ENCODE results near the gene IL15RA.
"Not testable (repeated sequence)": the region's sequence is repeated elsewhere in the genome, so short reads cannot be mapped to it uniquely, and the experiment has no call there.

The IL15RA gene

DNA sequence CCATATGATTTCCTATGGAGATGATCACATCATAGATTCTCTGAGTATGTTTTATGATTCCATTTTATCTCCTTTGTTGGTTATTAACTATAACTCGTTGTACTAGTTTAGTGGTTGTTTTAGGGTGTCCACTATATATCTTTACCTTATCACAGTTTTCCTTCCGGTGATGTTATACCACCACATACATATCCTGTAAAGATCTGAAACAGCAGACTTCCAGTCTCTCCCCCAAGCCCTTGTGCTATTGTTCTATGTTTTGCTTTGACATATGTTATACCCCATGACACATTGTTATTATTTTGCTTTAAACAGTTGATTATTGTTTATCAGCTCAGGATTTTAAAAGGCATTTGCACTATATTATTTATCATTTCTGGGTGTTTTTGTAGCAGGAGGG lies 7.3 kb downstream of the IL15RA start:
- DNase-seq (ENCODE audit: low read depth): no peak

DNA sequence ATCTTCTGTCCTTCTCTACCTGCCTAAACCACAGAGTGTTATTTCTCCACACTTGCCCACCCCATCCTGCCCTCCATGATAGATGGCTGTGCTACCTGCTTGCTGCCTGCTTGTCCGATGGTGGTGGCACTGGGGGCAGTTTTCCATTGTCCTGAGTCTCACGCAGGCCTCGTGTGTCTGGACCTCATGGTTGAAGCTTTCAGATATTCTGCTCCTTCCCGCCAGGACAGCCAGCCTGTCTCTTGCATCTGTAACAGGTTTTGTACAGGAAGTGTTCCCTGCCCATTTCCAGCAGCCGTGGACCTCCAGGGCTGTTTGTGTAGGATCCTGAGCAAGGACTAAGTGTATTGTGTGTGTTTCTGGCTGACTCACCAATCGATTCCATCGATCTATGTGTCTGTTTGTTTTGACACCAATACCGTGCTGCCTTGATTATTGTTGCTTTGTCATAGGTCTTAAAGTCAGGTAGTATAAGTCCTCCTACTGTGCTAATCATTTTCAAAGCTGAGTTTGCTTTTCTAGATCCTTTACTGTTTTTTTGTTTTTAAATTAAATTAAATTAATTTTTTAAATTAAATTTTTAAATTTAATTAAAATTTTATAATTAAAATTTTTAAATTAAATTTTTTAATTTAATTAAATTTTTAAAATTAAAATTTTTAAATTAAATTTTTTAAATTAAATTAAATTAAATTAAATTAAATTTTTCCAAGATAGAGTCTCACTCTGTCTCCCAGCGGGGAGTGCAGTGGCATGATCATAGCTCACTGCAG lies 8.5 kb downstream of the IL15RA start:
- DNase-seq (ENCODE audit: low read depth): no peak

DNA sequence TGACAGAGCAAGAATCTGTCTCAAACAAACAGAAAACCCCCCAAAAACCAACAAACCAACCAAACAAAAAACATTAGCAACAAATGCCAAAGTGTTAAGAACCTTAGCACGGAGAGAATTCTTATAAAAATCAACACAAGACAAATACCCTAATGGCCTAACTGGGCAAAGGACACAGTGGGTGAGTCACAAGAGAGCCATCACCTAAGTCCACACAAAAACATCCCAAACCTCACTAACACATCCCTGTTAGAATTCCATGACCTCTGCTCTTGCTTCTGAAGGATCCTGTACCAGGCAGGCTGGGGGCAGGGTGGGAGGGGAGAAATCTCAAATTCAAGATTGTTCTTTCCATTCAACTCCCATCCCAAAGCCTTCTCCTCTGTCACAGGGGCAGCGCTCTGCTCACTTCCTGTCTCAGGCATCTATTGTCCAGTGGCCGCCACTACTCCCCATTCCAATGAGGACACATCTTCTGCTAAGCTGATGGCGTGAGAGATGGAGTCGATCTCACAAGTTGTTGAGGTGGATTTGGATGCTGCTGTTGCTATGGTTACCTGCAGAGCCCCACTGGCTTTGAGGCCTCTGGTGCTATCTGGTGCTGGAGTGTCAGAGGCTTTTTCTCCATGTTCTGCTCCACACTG lies 9.2 kb downstream of the IL15RA start:
- DNase-seq (ENCODE audit: low read depth): no peak

DNA sequence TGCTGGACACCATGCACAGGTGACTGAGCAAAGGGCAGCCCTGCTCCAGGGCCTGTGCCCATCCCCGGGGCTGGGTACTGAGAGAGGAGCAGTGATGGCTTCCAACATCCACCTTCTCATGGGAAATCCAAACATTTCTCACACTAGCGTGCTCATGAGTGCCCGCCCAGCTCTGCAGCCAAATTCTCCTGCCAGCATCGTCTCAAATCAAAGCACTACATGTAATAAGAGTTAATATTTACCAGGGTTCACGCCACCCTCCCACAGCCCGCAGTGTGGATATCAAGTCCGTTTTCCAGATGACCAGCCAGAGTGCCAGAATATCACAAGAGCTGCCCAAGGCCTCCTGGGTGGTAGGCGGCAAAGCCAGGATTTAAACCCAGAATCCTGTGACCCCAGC lies 12.1 kb downstream of the IL15RA start:
- no peak for DNase-seq (ENCODE audit: low read depth)

DNA sequence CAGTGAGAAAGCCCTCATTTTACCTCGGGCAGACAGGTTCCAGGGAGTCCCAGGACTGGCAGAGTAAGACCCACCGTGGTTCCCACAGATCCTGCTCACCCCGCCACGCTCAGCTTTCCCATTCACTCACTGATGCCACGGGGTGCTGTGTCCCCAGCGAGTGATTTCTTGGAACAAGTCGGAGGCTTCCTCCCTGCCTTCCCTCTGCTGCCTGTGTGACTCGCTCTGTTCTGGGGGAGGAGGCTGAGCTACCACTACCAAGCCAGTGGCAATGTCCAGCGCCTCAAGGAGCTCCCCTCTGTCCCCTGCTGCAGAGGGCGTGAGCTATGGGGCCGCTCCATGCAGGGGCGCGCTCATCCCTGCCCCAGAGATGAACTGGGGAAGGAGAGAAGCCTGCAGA lies 12.6 kb downstream of the IL15RA start:
- no peak for DNase-seq (ENCODE audit: low read depth)

DNA sequence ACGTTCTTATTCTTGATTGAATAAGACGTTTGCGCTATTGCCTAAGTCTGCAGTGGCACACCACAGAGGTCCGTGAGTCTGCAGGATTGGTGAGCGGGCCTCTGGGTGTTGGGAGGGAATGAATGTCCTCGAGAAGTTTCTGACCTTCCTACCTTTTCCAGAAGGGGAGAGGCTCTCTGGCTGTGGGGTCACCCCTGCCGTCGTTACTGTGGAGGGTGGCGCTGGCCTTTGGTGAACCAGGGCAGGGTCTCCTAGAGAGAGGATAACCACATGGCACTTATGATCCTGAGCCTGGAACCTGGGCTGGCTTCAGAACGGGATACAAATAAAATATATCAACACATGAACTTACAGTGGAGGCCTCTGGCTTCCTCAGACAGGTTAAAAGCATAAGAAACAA lies 13.8 kb downstream of the IL15RA start:
- no peak for DNase-seq (ENCODE audit: low read depth)

DNA sequence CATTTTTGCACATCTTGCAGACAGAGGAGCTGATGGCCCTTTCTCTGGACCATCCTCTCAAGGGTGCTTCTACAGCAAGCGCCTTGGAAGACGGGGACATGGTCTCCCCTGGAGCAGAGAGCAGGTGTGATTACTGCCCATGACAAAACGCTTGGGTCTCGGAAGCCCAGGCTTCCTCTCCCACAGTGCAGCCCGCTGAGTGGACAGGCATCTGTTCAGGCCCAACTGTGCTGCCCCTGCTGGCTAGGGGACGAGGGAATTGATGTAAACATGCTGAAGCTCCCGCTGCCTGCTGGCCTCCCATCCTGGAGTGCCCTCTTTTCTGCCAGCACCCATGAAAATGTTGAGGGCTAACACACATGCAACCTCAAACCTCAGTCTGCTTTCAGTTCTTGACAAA lies 14.3 kb downstream of the IL15RA start:
- no peak for DNase-seq (ENCODE audit: low read depth)

DNA sequence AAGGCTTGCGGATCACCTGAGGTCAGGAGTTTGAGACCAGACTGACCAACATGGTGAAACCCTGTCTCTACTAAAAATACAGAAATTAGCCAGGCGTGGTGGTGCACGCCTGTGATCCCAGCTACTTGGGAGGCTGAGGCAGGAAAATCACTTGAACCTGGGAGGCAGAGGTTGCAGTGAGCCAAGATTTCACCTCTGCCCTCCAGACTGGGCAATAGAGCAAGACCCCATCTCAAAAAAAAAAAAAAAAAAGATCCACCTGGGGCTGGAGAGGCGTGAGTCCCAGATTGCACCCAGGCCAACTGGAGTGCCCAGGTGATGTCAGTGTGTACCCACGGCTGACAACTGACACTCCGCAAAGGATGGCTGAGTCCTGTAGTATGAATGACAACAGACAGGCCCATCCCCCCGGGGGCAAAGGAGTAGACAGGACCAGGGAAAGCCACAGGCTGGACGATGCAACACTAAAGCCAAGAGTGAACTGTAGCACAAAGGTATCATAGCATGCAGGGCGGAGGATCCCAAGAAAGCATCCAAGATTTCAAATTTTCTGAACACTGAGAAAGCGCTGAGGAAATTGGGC lies 14.9 kb downstream of the IL15RA start:
- not testable (repeated sequence) for DNase-seq (ENCODE audit: low read depth)

DNA sequence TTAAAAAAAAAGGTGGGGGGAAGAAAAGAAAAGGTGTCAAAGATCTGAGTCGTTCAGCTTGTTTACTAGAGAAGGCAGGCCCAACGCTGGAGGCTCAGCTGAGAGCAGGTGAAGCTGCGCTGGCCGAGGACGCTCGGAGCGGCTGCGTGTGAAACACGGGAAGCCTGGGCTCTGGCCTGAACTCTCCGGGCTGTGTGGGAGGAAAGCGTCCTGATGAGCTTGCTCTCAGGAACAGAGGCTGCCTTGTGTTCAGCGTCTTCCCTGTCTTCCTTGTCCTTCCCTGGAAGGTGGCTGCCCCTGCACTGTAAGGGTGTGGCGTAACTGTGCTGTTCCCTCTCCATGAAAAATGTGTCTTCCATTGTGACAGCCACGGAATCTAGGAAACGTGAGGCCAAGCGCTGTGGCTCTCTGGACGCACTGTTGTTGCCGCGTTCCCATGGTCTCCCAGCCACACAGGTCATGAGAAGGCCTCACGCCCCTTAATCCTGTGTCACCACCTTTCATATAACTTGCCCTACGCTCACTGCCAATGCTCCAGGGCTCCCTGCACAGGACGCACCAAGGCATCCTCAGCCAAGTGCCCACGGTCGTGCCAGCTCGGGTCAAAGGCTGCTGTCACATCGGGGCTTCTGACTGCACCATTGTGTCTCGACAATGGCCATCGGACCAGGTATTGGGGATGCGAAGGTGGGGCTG lies 15.8 kb downstream of the IL15RA start:
- DNase-seq (ENCODE audit: low read depth): no peak

DNA sequence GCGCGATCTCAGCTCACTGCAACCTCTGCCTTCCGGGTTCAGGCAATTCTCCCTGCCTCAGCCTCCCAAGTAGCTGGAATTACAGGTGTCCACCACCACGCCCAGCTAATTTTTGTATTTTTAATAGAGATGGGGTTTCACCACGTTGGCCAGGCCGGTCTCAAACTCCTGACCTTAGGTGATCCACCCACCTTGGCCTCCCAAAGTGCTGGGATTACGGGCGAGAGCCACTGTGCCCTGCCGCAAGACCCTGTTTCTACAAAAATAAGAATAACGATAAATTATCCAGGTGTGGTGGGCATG lies 16.4 kb downstream of the IL15RA start:
- DNase-seq (ENCODE audit: low read depth): not testable (repeated sequence)

DNA sequence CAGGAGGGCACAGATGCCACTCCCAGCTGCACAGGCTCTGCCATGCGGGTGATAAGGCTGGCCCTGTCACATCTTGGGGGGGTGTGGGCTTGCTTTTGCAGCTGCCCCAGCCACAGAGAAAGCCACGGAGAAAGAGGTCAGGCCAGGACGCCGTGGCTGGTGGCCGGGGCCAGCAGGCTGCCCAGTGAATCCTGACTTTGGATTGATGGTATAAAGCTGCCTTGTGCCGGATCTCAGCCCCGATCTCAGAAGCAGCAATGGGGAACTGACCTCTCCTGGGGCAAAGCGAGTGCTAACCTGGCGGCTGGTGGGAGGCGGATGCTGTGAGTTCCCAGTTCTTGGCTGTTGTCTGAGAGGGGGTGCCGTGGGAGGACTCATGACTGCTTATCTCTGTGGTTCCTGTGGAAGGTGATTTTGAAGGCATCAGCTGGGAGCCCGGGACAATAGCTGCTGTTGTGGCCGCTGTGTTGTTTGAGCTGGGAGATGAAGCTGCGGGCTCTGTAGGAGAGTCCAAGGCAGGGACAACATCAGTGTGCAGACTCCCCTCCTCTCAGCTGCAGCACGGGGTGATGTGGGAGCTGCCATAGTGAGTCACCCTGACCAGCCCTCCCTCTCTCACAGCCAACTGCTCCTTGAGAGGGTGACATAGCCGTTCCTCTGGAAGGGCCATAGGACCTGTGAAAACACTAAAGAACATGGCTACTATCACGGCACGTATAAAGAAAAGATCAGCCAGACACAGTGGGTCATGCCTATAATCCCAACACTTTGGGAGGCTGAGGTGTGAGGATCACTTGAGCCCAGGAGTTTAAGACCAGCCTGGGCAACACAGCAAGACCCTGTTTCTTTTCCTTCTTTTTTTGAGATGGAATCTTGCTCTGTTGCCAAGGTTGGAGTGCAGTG lies 17.0 kb downstream of the IL15RA start:
- DNase-seq (ENCODE audit: low read depth): no peak

DNA sequence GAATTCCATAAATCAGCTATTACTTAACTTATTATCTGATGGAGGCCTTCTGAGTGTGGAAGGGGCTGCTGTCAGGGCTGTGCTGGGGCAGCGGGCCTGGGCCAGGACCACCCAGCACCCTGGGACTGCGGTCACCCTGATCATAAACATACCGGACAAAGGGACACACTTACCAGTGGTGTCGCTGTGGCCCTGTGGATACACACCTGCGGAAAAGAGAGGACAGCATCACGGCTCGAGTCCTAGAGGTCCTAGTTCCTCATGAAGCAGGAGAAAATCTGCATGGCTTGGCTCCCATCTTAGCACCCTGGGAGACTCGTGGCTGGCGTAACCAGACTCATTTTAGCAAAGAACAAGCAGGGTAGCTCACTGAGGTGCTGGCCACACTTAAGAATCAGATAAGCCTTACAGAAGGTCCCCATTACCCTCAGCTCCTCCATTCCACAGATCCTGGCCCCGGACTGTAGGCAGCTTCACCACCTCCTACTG lies 17.7 kb downstream of the IL15RA start:
- DNase-seq (ENCODE audit: low read depth): no peak

DNA sequence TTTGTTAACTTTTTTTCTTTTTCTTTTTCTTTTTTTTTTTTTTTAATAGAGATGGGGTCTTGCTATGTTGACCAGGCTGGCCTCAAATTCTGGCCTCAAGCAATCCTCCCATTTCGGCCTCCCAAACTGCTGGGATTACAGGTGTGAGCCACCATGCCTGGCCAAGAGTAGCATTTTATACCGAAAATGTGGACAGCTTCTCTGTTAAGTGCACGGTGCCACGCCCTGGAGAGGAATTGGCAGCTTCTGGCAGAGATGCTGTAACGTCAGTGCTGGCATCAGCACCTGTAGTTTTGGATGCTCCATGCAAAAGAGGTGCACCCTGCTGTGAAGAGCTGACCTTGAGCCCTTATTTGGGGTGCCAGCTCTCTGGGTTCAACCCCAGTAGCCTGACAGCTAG lies 18.2 kb downstream of the IL15RA start:
- DNase-seq (ENCODE audit: low read depth): no peak

DNA sequence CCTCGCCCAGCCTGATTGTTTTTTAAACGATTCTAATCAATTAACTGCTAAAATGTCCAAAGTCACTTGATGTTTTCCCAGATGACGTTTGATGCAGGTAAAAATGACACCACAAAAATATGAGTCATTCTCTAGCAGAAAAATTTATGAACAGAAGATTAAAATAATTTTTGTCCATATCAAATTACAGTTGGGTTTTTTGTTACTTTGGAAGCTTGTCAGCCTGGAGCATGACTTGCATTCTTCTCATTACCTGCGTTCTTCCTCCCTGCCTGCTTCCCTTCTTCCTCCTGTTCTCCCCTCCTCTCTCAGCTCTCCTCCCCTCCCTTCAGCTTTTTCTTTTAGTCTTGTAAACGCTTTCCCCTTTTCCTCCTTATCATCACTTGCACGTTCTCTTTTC lies 18.7 kb downstream of the IL15RA start:
- no peak for DNase-seq (ENCODE audit: low read depth)

DNA sequence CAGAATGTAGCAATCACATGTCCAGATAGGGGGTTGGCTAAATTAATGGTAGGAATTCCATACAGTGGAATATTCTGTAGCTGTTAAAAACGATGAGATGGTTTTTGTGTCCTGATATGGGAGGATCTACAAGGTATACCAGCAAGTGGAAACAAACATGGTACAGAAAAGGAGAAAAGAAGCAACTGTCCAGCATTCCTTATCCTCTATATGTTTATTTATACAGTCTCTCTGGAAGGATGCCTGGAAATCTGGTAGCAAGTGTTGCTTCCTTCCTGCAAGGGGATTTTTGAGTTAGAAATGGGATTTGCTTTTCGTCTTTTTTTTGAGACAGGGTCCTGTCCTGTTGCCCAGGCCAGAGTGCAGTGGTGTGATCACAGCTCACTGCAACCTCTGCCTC lies 19.3 kb downstream of the IL15RA start:
- DNase-seq (ENCODE audit: low read depth): no peak

DNA sequence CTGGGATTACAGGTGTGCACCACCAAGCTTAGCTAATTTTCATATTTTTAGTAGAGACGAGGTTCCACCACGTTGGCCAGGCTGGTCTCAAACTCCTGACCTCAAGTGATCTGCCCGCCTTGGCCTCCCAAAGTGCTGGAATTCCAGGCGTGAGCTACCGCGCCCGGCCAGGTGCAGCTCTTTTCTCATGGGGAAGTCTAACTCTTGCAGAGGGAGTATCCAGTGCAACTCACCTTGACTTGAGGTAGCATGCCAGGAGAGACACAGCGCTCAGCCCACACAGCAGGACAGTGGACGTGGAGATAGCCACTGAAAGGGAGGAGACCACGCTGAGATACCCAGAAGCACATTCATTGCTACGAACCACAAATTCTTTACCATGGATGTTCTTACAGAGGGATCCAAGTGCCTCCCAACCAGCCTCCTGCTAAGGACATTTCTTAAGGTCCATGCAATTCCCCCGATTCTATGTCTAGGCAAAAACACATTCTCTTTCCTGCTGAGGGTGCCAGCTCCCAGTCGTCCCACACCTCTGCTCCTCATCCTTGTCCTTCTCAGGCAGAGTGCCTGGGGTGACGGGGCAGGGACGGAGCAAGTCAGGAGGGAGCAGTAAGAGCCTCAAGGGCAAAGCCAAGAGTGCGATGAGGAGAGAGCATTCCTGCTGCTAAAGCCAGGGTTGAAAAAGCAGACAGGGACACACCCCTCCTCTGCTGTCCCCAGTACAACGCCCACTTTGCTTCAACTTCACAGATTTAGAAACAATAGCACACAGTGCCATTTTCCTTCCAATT lies 21.0 kb downstream of the IL15RA start:
- no peak for DNase-seq (ENCODE audit: low read depth)

DNA sequence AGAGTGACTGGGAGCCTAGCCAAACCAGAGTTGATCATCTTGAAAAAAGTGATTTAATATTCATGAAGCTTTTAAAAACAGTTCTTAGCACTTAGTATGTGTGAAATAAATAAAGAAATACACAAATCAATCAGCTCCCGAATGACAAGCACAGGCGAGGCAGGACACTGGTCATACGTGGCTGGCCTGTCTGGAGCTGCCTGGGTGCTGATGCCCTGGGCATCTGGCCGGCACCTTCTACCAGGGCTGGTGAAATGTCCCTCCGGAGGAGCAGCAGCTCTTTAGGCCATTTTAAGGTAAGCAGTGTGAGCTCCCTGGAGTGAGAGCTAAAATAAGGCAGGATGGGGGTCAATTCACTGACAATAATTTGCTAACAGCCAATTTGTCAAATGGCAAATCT lies 23.7 kb downstream of the IL15RA start:
- no peak for DNase-seq (ENCODE audit: low read depth)

DNA sequence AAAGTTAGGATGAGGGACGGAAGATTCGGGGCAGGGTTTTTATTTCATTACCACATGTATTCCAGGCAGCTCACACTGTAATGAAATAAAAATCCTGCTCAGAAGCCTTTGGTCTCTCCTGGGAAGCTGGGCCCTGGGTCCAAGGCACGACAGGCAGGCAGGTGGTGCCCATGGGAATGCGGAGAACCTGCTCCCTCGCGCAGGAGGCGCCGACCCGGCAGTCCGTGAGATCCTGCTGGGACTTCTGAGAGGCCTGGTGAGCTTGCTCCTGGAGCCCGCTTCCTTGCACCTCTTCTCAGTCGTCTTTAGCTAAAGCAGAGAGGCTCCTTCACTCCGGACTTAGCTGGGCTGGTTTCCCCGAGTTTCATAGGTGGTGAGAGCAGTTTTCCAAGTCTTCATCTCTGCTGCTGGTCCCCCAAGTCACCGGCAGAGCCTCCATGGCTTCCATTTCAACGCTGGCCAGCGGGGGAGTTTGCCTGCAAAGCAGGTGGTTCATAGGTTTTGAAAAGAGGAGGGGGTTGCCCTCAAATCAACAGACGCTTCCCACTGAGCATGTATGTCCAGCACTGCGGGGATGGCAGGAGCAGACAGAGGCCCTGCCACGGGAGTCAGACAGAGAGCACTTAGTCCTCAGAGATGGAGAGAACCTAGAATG lies 24.5 kb downstream of the IL15RA start:
- no peak for DNase-seq (ENCODE audit: low read depth)

DNA sequence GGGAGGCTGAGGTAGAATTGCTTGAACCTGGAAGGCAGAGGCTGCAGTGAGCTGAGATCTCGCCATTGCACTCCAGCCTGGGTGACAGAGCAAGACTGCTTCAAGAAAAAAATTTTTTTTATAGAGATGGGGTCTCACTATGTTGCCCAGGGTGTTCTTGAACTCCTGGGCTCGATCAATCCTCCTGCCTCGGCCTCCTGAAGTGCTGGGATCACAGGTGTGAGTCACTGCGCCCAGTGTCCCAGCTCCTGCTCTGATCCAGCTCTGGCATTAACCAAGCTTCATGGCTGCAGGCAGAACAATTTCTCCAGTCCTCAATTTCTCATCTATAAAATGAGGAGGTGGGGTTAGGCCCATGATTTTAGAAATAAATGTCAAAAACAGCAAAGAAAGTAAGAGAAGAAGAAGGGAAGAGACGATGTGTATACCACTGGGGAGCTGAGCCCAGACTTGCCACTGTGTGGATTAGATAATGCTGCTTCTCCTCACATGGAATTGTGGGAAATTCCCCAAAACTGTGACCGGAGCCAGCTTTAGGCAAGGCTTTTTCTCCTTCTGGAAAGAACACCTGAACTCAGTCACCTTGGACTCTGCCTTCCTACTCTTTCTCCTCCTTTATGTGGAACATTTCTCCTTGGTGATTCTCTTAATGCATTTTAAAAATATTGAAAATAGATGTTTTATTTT lies 25.5 kb downstream of the IL15RA start:
- no peak for DNase-seq (ENCODE audit: low read depth)

DNA sequence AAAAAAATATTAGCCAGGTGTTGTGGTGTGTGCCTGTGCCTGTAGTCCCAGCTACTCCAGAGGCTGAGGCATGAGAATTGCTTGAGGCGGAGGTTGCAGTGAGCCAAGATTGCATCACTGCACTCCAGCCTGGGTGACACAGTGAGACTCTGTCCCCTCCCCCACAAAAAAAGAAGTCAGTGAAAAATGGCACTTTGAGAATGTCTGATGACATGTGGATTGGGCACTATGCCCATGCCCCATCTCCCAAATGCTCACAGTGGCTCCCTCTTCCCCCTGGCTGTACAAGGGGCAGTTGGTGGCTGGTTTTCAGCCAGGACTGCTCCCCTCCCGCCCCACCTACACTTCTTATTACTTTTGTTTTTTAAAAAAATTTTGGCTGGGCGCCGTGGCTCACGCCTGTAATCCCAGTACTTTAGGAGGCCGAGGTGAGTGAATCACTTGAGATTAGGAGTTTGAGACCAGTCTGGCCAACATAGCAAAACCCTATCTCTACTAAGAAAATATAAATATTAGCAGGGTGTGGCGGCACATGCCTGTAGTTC lies 26.1 kb downstream of the IL15RA start:
- no peak for DNase-seq (ENCODE audit: low read depth)

Data from GM04503 (cell line).